Cardiac muscle cell (in vitro differentiated cells and primary cell): ENCODE data around the gene HBE1. TPM values are rescaled to one million over a fixed set of nuclear protein-coding genes. Genes with fewer than 3 reads are reported as not detected.

Experiments used
- DNase-seq, 2 donors: peaks; one replicate each; pipeline versions ENCODE4 v3.0.0 to v3.0.0-alpha.2; 2010 to 2017; ENCODE audit warnings: low read depth in 1 of 2, low spot score in 1 of 2
- H3K27ac ChIP-seq: fragments of 200-600 bp; sonication (generic); 2 replicates; pipeline ENCODE4 v1.5.1; 2016
- H3K27me3 ChIP-seq: fragments of 200-600 bp; sonication (generic); 2 replicates; pipeline ENCODE4 v1.6.0; 2016; ENCODE audit warnings: control low read depth
- H3K36me3 ChIP-seq: fragments of 200-600 bp; sonication (generic); 2 replicates; pipeline ENCODE4 v1.5.1; 2016; ENCODE audit warnings: control low read depth
- H3K4me1 ChIP-seq: fragments of 200-600 bp; sonication (generic); 2 replicates; pipeline ENCODE4 v1.8.1; 2017; ENCODE audit warnings: low read depth, mild to moderate bottlenecking, mixed run types
- H3K4me3 ChIP-seq: fragments of 200-600 bp; sonication (generic); 2 replicates; pipeline ENCODE4 v1.5.1; 2016; ENCODE audit warnings: mild to moderate bottlenecking
- H3K9me3 ChIP-seq: fragments of 200-600 bp; sonication (generic); 2 replicates; pipeline ENCODE4 v1.5.1; 2017; ENCODE audit warnings: low read depth, mild to moderate bottlenecking, control low read depth
- polyA plus RNA-seq: library from polyadenylated mRNA; unstranded; fragments of >200 nt; fragmentation: Nextera tagmentation; extraction: Ambion mirVana; gene quantifications from 2 replicates; pipeline ENCODE4 v1.2.1, GENCODE V29; 2016
- total RNA-seq: library from RNA; depleted of rRNA; stranded (reverse); fragments of >200 nt; gene quantifications from 2 replicates; pipeline ENCODE4 v1.2.3, GENCODE V29; 2016
- TF ChIP-seq, protein P1 (sequence below): IDR thresholded peaks from 2 replicates; pipeline ENCODE4 v1.5.1; 2012; ENCODE audit warnings: low read depth, mild to moderate bottlenecking, low read length

HBE1 gene
- total and polyA plus RNA-seq, 2 experiments from 2014 or later: 0.23 to 0.51 TPM

DNA sequence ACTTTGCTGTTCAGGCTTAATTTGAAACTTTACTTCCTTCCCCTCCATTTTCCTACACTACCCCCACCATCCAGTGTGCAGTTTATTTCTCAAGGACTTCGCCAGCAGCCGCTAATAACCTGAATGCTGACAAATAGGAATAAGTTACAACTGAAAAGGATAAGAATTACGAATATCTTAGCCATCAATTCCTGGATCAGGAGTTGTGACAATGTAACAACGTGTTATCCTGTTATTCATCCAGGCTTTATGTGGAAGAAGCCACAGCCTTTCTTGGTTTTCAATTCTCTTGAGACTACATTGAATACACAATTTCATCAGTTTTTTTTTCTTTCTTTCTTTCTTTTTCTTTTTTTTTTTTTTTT, 25.9 kb downstream of the HBE1 start:
- H3K27me3 ChIP-seq: no peaks in the 10 kb centered on the region
- H3K36me3 ChIP-seq: no peaks in the 10 kb centered on the region
- H3K4me3 ChIP-seq: no peak overlapping the region
- no peak for DNase-seq
- H3K4me1 ChIP-seq: no peaks in the 10 kb centered on the region
- H3K9me3 ChIP-seq: no peaks in the 10 kb centered on the region
- H3K27ac ChIP-seq: no peak overlapping the region
- TF ChIP-seq, protein P1, sequence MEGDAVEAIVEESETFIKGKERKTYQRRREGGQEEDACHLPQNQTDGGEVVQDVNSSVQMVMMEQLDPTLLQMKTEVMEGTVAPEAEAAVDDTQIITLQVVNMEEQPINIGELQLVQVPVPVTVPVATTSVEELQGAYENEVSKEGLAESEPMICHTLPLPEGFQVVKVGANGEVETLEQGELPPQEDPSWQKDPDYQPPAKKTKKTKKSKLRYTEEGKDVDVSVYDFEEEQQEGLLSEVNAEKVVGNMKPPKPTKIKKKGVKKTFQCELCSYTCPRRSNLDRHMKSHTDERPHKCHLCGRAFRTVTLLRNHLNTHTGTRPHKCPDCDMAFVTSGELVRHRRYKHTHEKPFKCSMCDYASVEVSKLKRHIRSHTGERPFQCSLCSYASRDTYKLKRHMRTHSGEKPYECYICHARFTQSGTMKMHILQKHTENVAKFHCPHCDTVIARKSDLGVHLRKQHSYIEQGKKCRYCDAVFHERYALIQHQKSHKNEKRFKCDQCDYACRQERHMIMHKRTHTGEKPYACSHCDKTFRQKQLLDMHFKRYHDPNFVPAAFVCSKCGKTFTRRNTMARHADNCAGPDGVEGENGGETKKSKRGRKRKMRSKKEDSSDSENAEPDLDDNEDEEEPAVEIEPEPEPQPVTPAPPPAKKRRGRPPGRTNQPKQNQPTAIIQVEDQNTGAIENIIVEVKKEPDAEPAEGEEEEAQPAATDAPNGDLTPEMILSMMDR: no peak

DNA sequence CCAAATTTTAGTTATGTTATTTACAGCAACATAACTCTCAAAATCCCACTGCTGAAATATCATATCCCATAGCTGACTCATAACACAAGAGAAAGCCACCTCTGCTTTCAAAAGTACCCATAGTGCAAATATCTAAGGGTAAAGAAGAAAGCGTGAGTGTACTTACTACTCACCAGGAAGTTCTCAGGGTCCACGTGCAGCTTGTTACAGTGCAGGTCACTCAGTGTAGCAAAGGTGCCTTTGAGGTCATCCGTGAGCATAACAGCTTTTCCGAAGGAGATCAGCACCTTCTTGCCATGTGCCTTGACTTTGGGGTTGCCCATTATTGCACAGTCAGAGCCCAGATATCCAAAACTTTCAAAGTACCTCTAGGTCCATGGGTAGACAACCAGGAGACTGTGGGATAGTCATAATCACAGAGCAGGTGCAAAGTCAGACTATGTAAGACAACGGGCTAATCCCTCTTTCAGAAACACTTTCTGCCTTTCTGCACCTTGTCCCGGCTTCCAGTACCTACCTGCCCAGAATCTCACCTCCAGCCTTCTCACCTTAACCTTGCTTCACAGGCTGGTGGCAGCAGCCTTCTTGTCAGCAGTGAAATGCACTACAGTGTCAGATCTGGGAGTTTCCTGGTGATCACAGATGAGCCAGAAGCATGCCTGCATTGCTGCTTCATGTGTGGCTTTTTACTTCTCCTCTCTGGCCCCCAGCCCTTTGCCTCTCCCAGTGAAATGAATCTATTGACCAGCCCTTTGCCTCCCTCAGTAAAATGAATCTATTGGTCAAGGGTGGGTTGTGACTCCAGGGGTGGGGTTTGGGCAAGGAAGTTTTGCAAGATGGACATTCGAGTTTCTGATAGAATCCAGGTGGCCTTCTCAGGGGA, 26.6 kb downstream of the HBE1 start:
- no peaks in the 10 kb centered on the region for H3K36me3 ChIP-seq
- no peak overlapping the region for H3K27ac ChIP-seq
- TF ChIP-seq, protein P1: no peak
- H3K4me3 ChIP-seq: no peak overlapping the region
- no peaks in the 10 kb centered on the region for H3K9me3 ChIP-seq
- DNase-seq: no peak
- H3K27me3 ChIP-seq: no peaks in the 10 kb centered on the region
- H3K4me1 ChIP-seq: no peaks in the 10 kb centered on the region

DNA sequence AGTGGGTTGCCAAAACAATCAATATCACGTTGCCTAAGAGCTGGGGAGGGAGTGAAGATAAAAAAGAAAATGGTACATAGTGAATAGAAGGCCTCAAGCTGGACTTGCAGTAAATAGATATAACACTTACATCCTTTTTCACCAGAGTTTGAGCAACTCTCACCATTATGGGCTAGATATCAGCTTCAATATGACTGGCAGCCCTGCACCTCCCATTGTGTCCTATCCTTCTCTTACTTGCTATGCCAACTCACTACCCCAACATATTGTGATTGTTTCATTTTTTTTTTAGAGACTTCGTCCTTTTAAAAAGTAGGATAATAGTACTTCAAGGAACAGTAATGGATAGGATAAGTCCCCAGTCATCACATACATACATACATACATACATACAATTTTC, 27.5 kb downstream of the HBE1 start:
- Histone ChIP-seq H3K27ac (no peak overlapping the region), H3K27me3 (no peaks in the 10 kb centered on the region), H3K36me3 (no peaks in the 10 kb centered on the region), H3K4me3 (no peak overlapping the region), H3K9me3 (no peaks in the 10 kb centered on the region), H3K4me1 (no peaks in the 10 kb centered on the region)
- TF ChIP-seq, protein P1: no peak
- DNase-seq: no peak

DNA sequence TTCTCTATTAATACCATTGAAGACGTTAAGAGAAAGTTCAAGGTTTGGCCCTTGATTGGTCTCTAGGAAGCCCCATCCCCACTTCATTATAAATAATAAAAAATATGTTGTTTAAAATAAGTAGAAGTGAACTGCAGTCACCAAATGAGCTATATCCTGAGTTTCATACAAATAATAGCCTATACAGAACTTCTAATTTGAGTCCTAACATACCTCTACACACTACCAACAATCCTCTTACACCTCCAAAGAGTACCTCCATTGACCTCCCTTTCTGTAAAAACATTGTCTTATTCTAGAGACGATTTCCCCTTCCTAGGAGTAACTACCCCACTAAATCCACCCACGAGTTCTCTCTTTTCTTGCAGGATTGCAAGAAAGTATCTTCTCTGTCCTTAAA, 28.3 kb downstream of the HBE1 start:
- no peak for DNase-seq
- H3K27ac ChIP-seq: no peak overlapping the region
- TF ChIP-seq, protein P1: no peak
- no peak overlapping the region for H3K4me3 ChIP-seq
- no peaks in the 10 kb centered on the region for H3K36me3 ChIP-seq
- H3K27me3 ChIP-seq: no peaks in the 10 kb centered on the region
- H3K4me1 ChIP-seq: no peaks in the 10 kb centered on the region
- no peaks in the 10 kb centered on the region for H3K9me3 ChIP-seq

DNA sequence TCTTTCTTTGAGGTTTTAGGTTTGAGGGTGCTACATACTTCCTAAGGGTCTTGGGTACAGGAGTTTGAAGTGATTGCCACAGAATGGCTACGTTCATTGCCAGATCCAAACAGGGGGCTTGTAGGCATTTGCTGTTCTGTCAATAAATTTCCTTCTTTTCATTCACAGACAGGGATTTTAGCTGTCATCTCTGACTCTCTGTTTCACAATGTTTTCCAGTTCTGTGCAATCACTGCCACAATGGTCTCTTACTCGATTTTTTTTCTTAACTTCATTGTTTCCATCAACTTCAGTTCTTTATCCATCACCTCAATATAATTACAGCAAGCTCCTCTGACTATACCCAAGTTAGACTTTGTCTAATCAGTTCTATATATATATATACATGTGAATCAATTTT, 29.3 kb downstream of the HBE1 start:
- H3K9me3 ChIP-seq: no peaks in the 10 kb centered on the region
- TF ChIP-seq, protein P1: no peak

More for the DNA sequence above, 29.3 kb downstream of the HBE1 start:
- Histone ChIP-seq H3K36me3 (no peaks in the 10 kb centered on the region), H3K27ac (no peak overlapping the region), H3K4me3 (no peak overlapping the region), H3K27me3 (no peaks in the 10 kb centered on the region), H3K4me1 (no peaks in the 10 kb centered on the region)
- DNase-seq: no peak
